HCEC 1CT (cell line): ENCODE measurements around the gene SERPINB6.
"Not testable (repeated sequence)": the region's sequence is repeated elsewhere in the genome, so short reads cannot be mapped to it uniquely, and the experiment has no call there.

Experiments used
- DNase-seq: peaks from one replicate; pipeline ENCODE4 v3.0.0-alpha.2; 2017

Gene SERPINB6

DNA sequence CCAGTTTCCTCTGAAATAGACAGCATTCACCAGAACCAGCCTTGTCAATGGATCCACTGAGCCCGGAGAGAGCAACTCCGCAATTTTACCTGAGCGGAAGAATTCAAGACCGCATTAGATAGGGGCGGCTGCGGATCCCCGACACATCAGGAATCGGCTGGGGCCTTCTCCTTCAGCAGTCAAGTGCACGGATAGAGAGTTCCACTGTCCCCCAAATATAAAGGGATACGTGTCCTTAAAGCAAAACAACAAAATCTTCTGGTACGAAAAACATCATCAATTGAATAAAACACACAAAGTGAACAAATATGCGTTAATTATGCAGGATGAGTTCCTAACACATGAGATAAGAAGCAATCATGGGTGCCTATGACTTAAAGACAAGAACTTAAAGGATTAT, 18.3 kb downstream of the SERPINB6 start:
- DNase-seq = no peak

DNA sequence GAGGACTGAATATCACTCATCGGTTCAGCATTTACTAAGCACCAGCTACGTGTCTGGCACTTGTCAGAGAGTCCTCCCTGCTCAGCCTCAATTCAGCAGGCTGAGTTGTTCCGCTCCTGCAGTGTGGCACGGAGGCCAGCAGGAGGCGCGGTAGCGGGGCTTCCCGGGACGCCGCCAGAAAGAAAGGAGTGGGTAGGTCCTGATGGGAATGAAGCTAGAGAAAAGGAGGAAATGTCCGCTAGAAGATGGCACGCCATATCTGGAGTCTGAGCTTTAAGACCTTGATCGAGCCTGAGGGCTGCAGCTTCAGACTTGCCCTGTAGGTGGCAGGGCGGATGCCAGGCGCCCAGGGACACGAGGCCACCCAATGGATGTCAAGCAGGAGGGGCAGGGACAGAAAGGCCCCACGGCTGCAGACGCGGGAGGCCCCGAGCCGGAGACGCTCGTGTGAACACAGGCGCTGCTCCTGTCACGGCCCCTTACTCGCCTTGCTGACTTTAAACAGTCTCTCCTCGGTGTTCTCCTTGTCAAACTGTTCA, 18.7 kb downstream of the SERPINB6 start:
- peak; percentile 78 for DNase-seq

DNA sequence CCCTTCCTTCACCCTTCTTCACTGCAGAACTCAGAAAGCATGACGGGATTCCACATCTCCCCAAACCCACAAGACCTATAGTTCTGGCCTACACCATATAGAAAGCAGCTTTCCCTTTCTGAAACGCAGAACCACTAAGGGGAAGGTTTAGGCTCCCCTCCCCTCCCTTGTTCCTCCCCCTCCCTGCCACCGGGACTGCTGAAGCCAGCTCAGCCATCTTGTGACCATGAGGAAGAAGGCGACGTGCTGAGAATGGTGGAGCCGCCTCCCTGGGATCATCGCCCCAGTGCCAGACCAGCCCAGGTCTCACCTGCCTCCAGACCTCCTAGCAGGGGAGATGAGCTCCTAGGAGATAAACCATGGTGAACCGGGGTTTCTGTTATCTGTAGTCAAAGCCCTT, 19.6 kb downstream of the SERPINB6 start:
- no peak for DNase-seq

DNA sequence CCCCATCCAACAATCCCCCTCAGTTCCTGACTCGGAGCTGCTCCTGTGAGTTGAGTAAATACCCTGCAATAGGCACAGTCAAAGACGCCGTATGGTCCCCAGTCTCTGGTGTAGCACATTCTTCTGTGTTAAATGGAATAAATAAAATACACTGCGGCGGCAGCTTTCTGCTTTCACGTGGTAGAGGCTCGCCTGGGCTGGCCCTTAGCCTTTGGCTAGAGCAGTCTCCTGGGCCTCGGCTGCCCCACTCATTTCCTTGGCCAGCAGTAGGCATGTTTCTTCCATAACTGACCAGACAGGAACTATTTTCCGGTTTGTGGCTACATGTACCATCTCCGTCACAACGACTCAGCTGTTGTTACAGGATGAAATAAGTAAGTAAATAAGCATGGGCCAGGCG, 20.7 kb downstream of the SERPINB6 start:
- no peak for DNase-seq

DNA sequence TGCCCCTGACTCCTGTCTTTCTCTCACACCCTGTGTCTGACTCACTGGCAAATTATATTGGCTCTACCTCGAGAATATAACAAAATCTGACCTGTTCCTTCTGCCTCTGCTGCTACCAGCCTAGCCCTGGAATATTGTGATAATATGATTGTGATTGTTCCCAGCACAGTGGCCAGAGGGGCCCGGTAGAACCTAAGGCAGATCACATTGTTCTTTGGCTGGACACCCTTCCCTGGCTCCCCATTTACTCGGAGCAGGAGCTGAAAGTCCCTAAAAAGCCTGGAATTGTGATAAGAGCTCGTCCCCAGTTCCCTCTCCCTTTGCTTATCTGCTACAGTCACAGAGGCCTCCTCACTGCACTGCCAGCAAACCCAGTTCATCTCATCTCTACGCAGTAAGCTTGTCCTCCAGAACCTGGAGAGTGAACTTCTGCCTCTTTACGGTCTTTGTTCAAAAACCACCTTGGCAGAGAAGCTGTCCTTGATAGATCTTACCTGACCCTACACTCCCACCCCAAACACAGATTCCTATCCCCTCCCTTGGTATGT, 21.8 kb downstream of the SERPINB6 start:
- DNase-seq = no peak

DNA sequence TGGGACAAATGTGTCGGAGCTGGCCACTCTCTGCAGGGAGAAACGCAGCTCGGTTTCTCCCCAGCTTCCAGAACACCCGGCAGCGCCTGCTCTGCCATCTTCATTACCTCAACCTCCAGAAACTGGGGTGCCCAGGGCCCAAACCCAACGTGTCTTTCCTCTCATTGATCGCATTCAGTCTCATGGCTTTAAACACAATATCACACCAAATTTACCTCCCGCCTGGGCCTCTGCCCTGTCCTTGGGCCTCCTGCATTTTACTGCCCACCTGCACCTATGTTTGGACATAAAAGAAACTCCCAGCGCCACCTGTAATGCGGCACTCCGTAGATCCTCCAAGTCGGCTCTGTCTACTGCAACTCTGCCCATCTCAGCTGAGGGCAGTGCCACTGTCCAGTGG, 22.2 kb downstream of the SERPINB6 start:
- no peak for DNase-seq

DNA sequence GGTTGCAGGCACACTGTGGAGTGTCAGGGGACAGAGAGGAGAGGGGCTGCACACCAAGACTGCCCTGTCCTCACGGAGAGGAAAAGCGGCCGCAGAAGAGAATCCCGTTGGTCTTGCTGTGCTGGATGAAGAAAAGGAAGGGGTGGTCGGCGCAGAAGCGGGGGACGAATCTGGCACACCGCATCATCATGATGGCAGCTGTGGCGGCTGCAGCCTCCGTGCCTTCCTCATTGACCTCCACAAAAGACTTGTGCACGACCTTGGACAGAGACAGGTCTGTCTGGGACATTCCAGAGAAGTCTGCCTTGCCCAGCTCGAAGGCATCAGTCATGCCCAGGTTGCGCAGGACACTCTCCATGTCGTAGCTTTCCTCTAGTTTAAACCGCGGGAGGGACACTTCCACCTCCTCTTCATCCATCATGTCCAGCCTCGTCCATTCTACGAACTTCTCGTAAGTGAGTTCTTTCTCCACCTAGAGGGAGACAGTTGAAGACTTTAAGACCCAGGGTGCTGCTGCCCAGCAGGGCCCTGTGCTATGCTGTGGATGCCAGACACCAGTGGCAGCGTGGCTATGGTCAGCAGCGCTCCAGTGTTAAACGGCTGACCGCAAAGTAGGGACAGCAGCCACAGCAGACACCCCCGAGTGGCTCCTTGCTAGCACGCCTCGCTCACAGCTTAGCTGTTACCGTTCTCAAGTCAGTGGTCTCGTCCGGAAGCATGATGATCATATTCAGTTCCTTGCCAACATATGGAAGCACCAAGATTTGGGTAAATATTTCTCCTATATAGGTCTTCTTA, 22.9 kb downstream of the SERPINB6 start:
- DNase-seq = no peak

DNA sequence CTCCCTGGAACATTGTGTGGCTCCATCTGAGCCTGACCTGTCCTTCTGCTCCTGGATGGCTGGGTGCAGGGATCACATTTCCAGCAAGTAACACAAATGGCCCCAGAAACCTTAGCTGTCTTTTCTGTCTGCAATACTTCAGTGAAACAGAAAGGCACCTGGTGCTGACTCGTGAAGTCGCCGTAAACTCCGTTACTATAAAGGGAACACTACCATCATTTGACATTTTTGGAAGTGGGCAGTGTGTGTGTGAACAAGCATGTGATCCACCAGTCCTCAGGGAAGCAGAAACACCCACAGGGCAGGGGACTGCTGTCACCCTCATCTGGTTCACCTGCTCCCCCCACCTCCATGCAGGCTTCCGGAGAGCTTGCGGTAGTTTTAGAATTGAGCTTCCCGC, 23.9 kb downstream of the SERPINB6 start:
- no peak for DNase-seq

DNA sequence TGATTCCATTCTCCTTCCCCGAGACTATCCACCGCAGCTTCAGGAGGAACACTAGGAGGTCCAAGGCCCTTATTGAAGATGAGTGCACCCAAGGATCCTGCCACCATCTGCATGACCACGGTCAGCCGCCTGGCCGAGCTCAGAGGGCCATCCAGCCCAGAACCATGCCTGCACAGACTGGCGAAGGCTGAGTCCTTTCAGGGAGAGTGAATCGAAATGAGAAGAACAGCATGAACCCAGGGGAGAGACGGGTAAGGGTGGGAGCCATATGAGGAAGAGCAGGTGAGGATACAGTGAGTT, 26.3 kb downstream of the SERPINB6 start:
- DNase-seq = no peak

DNA sequence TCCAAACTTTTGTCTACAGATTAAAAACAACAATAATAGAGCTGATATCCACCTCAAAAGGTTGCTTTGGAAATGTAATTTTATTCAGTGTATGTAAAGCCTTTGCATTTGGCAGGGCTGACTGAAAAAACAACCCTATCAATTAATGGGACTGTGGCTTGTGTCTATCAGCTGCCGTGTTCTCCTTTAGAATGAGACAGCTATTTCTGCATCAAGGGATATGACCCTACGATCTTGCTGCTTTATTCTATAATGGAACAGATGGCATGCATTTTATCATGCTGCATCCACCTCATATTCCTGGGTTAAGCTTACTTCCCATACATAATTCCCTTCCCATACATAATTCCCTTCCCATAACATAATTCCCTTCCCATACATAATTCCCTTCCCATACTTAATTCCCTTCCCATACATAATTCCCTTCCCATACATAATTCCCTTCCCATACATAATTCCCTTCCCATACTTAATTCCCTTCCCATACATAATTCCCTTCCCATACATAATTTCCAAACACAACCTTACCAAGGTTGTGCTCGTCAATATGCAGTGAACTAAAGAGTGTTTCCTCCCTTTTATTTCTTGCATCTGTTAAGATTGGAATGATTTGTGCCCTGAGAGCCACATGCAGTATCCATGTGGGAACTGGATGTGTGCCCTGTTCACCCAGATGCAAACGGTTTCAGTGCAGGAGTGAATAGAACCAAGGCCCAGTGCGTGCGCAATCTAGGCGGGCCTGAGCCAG, 26.8 kb downstream of the SERPINB6 start:
- no peak for DNase-seq

DNA sequence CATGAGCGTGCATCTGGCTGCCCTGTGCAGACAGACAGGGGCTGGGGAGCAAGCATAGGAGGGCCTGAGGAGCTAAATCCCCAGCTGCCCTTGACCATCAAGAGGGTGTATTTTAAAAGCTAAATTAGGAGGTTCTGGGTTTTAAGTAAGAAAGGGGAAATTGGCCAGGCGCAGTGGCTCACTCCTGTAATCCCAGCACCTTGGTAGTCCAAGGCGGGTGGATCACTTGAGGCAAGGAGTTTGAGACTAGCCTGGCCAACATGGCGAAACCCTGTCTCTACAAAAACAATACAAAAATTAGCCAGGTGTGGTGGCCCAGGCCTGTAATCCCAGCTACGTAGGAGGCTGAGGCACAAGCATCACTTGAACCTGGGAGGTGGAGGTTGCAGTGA, 27.8 kb downstream of the SERPINB6 start:
- no peak for DNase-seq

DNA sequence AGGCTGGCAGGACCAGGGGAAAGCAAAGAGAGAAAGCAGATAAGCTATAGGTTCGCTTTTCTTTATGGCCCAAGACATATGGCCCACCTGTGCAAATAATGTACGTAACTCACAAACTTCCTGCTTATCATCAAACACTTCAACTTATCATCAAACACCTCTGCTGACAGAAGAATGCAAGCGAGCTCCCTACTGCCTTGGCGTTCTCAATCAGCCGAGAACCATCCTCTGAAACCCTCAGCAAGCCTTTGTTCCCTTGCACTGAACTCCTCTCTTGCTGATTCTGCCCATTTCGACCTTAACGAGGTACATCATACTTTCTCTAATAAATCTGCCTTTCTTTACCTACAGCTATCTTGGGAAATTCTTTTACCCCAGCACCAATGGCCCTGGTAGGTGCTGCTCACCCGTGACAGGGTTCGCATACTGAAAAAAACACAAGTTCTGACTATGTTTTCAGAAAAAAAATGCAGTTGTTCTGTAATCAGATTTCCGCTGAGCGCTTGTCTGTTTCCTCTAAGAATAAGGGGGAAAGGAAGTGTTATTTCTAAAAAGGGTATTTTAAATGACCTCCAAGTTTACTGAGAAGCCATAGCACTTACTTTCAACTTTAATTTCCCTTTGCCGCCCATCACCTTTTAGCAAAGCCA, 28.3 kb downstream of the SERPINB6 start:
- DNase-seq = no peak

DNA sequence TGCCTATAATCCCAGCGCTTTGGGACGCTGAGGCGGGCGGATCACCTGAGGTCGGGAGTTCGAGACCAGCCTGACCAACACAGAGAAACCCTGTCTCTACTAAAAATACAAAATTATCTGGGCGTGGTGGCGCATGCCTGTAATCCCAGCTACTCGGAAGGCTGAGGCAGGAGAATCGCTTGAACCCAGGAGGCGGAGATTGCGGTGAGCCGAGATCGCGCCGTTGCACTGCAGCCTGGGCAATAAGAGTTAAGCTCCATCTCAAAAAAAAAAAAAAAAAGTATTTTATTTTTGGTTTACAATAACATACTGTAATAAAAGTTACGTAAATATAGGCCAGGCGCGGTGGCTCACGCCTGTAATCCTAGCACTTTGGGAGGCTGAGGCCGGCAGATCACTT, 29.3 kb downstream of the SERPINB6 start:
- DNase-seq = not testable (repeated sequence)

DNA sequence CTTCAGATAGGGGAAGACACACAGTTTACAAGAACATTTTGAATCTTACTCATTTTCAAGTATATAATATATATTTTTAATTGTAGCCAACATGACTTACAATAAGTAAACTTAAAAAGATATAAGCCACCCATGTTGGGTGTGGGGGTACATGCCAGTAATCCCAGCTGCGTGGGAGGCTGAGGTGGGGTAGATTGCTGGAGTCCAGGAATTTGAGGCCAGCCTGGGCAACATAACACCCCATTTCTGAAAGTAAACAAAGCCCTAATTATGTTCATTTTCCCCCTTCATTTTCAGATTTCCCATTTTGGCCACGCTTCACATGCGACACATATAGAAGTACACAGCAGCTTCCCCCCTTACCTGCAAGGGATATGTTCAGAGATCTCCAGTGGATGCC, 30.5 kb downstream of the SERPINB6 start:
- no peak for DNase-seq

DNA sequence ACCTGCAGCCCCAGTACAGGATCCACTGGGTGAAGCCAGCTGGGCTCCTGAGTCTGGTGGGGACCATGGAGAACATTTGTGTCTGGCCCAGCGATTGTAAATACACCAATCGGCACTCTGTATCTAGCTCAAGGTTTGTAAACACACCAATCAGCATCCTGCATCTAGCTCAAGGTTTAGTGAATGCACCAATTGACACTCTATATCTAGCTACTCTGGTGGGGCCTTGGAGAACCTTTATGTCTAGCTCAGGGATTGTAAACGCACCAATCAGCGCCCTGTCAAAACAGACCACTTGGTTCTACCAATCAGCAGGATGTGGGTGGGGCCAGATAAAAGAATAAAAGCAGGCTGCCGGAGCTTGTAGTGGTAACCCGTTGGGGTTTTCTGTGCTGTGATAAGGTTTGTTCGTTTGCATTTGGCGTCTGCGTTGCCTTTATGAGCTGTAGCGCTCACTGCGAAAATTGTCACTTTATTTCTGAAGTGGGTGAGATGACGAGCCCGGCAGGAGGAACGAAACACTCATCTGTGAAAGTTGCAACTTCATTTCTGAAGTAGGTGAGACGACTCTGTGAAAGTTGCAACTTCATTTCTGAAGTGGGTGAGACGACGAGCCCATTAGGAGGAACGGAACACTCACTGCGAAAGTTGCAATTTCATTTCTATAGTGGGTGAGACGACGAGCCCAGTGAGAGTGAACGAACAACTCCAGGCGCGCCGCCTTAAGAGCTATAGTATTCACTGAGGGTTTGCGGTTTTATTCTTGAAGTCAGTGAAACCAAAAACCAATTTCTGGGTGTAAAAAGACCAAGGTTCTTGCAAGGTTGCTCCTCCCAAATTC, 31.1 kb downstream of the SERPINB6 start:
- no peak for DNase-seq

DNA sequence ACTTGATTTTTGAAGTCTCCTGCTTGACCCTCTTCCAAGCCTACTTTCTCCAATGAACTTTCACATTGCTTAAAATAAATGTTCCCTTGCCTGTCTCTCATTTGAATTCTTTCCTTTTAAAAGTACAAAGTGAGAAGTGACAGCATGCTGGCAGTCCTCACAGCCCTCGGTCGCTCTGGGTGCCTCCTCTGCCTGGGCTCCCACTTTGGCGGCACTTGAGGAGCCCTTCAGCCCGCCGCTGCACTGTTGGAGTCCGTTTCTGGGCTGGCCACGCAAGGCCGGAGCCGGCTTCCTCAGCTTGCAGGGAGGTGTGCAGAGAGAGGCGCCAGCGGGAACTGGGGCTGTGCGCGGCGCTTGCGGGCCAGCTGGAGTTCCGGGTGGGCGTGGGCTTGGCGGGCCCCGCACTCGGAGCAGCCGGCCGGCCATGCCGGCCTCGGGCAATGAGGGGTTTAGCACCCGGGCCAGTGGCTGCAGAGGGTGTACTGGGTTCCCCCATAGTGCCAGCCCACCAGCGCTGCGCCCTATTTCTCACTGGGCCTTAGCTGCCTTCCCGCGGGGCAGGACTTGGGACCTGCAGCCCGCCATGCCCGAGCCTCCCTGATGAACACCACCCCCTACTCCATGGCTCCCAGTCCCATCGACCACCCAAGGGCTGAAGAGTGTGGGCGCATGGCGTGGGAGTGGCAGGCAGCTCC, 31.9 kb downstream of the SERPINB6 start:
- DNase-seq = no peak

DNA sequence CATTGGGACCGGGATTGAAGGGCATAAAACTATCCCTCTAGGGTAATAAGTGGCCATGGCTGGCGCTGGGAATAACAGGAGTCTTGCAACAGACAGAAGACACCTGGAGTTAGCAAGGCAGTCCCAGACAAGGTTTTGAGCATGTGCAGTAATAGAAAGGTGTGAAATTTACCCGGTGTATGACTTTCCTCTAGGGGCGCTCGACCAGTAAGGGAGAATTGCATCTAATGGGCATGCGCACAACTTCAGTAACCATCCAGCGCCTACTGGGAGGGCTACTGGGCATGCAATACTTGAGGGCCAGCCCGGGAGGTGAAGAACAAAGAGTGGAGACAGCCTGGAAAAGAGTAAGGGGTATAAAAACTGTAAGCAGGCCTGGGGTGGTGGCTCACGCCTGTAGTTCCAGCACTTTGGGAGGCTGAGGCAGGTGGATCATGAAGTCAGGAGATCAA, 32.7 kb downstream of the SERPINB6 start:
- no peak for DNase-seq

DNA sequence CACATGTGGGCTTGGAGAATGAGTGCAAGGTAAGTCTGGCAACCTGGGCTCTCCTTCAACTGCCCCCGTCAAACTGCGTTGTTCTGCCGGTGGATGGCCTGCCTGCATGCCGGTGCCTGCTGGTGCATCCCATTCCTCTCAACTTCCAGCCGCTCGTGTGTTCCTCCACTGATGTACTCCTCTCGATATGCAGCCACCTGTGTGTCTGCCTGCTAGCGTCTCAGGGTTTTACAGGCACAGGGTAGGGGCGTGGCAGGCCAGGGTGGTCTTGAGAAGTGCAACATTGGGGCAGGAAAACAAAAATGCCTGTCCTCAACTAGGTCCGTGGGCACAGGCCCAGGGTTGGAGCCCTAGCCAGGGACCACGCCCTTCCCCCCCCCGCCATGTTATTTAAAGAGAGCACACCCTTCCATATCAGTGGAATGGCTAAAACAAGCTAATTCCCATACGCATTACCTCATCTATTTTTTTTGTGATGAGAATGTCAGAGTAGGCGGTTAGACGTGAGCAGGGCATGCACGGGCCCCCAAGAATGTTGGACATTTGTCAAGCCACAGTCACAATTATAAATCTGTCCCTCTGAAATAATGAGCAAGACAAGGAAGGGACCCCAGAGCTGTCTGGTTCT, 33.2 kb downstream of the SERPINB6 start:
- no peak for DNase-seq

DNA sequence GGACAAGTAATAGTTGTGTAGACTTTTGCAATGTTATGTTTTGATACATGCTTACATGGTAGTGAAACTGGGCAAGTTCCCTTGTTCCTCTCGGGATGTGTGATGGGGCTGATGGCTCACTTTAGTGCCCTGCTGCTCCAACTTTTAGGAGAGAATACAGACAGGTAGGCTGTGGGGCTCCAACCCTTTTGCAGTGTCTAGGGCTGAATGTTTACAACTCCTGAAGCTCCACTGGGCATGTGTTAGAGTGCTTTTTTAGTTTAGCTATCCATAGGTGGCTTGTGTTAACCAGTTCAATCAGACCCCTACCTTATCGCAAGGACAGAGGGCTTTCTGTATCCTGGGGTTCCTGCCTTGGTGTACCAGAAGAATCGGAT, 33.8 kb downstream of the SERPINB6 start:
- no peak for DNase-seq

DNA sequence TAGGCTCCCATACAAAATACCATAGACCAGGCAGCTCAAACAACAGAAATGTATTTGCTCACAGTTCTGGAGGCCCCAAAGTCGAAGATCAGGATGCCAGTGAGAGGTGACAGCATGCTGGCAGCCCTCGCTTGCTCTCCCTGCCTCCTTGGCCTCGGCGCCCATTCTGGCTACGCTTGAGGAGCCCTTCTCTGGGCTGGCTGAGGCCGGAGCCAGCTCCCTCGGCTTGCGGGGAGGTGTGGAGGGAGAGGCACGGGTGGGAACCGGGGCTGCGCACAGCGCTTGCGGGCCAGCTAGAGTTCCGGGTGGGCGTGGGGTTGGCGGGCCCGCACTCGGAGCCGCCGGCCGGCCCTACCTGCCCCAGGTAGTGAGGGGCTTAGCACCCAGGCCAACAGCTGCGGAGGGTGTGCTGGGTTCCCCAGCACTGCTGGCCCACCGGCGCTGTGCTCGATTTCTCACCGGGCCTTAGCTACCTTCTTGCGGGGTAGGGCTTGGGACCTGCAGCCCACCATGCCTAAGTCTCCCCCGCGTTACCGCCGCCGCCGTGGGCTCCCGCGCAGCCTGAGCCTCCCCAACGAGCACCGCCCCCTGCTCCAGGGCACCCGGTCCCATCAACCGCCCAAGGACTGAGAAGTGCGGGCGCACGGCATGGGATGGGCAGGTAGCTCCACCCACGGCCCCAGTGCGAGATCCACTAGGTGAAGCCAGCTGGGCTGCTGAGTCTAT, 35.6 kb downstream of the SERPINB6 start:
- no peak for DNase-seq

DNA sequence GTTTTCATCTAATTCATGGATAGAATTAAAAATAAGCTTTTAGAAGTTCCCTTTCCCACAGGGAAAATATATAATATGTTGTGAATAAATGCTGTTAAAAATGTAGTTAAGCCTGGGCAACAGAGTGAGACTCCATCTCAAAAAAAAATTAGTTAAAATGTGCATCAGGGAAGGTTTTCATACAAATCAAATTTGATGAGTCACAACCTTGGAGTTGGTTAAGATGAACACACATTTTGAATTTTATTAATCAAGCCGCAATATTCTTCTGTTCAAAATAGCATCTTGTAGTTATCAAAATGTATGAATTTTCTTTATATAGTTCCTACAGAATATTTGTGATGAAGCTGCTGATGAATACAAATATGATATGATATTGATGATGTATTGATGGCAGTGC, 37.3 kb downstream of the SERPINB6 start:
- DNase-seq = no peak
